Glomerular endothelial cell (primary cell): ENCODE results near the gene KIF26A. TPM values are rescaled to one million over a fixed set of nuclear protein-coding genes. Genes with fewer than 3 reads are reported as not detected.

Source experiments
- total RNA-seq: library from RNA; depleted of rRNA; stranded (reverse); fragments of >200 nt; gene quantifications from 2 replicates; pipeline ENCODE4 v1.2.3, GENCODE V29; 2015

KIF26A gene
- total RNA-seq, 1 donor from 2014 or later: 19.8 TPM

Other genes with a start within 250 kb of the KIF26A start
- 0.10 and 5.0 TPM in 2 replicates for gene TDRD9, start 210.1 kb upstream of the KIF26A start, total RNA-seq
- not detected in 2 replicates for gene RD3L, start 196.1 kb upstream of the KIF26A start, total RNA-seq
- gene ASPG, start 52.9 kb upstream of the KIF26A start, total RNA-seq: not detected in 2 replicates